Measurements from ENCODE around the gene MEGF6.

MEGF6 gene

DNA sequence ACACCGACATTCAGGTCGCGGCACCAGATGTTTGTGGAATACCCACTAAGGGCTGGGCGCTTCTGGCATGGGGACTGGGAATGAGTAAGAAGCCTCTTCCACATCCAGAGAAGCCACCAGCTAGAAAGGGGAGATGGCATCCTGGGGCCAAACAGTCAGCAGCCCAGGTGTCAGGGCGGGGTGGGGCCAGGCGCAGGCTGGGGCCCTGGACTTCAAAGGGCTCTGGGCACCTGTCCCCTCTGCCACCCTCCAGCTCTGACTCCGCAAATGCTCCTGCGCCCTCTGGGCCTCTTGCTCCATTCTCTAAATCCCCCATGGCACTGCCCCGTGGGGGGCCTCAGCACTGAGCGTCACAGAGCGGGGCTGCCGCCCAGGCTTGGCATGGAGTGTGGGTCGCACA lies 70.4 kb downstream of the MEGF6 start:
- TF ChIP-seq, protein P1, sequence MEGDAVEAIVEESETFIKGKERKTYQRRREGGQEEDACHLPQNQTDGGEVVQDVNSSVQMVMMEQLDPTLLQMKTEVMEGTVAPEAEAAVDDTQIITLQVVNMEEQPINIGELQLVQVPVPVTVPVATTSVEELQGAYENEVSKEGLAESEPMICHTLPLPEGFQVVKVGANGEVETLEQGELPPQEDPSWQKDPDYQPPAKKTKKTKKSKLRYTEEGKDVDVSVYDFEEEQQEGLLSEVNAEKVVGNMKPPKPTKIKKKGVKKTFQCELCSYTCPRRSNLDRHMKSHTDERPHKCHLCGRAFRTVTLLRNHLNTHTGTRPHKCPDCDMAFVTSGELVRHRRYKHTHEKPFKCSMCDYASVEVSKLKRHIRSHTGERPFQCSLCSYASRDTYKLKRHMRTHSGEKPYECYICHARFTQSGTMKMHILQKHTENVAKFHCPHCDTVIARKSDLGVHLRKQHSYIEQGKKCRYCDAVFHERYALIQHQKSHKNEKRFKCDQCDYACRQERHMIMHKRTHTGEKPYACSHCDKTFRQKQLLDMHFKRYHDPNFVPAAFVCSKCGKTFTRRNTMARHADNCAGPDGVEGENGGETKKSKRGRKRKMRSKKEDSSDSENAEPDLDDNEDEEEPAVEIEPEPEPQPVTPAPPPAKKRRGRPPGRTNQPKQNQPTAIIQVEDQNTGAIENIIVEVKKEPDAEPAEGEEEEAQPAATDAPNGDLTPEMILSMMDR (IDR thresholded peaks at IDR 0.05; ENCODE audit: insufficient read depth, low read length, missing control alignments), result no peak
- CTCF ChIA-PET, result no interaction called here
- H3K4me3 ChIP-seq (ENCODE audit: low read depth, low read length), result no peak overlapping the region
- DNase-seq (ENCODE audit: low read depth, low spot score), result no peak
- POLR2A ChIA-PET, result no interaction called here

GRCh38 chr1:3539707-3540425 lies 71.4 kb downstream of the MEGF6 start:
- ChIA-PET POLR2A (no interaction called here), CTCF (interaction anchor here (0.9 to 1.5 kb wide), 4 partner anchors 21 to 77 kb away, joined by 3 to 4 read pairs (median 3); no protein-coding TSS in a partner anchor)
- DNase-seq (ENCODE audit: low read depth, low spot score), result no peak
- no peak overlapping the region for H3K4me3 ChIP-seq (ENCODE audit: low read depth, low read length)
- TF ChIP-seq, protein P1 (IDR thresholded peaks at IDR 0.05; ENCODE audit: insufficient read depth, low read length, missing control alignments), result no peak

DNA sequence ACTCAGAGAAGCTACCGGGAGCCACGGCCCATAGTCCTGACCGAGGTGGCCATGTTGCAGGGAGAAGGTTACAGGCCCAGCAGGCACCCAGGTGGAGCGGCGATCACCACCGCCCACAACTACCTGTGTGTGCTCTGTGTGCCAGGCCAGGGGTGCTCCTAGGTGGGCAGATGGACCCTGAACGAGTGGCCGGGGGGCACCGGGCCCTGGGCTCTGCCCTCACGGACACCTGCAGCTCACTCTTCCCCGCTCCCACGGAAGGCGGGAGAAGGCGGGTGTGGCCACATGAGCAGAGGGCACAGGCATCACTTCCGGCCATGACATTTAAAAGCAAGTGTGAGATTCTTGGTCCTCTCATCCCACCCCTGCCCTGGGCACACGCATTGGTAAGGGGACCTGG lies 73.9 kb downstream of the MEGF6 start:
- POLR2A ChIA-PET, result no interaction called here
- CTCF ChIA-PET, result interaction anchor here (2.1 kb wide), 1 partner anchor 82 kb away, joined by 8 read pairs; no protein-coding TSS in a partner anchor
- no peak for DNase-seq (ENCODE audit: low read depth, low spot score)
- TF ChIP-seq, protein P1 (IDR thresholded peaks at IDR 0.05; ENCODE audit: insufficient read depth, low read length, missing control alignments), result no peak
- no peak overlapping the region for H3K4me3 ChIP-seq (ENCODE audit: low read depth, low read length)

DNA sequence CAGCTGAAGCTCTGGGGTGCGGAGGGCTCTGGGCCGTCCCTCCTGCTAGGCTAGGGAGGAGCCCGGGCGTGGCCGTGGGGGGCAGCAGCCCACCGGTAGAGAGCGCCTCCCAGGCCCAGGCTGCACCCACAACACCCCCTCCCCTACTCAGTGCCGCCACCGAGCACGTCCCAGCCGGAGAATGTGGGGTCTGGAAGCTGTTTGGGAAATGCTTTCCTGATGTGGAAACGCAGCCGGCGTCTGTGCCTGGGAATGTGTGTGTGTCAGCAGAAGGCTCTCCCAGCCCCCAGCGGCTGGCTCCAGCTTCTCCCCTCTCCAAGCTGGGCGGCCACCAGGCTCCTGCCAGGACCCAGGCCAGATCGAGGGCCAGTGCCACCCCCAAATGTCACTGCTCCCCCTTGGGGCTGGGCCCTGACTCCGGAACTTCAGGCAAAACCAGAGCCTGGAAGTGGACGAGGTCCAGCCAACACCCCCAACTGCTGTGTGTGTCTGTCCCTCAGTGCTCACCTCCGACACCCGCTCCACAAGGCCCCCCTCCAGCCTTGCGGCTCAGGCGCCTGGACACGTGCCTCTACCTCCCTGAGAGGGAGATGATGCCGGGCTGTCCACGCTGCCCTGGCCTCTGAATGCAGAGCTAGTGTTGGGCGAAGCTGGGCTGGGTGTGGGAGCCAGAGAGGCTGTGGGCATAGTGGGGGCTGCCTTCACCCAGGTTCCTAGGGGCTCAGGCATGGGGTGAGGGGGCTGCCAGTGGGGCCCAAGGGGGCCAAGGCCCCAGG lies 74.7 kb downstream of the MEGF6 start:
- TF ChIP-seq, protein P1 (IDR thresholded peaks at IDR 0.05; ENCODE audit: insufficient read depth, low read length, missing control alignments), result no peak
- ChIA-PET CTCF (interaction anchor here (2.1 kb wide), 1 partner anchor 82 kb away, joined by 8 read pairs; no protein-coding TSS in a partner anchor), POLR2A (no interaction called here)
- no peak for DNase-seq (ENCODE audit: low read depth, low spot score)
- no peak overlapping the region for H3K4me3 ChIP-seq (ENCODE audit: low read depth, low read length)

- CTCF ChIA-PET, result no interaction called here
Measured at GRCh38 chr1:3535732-3536131, 75.6 kb downstream of the MEGF6 start.

More at GRCh38 chr1:3535732-3536131, 75.6 kb downstream of the MEGF6 start:
- DNase-seq (ENCODE audit: low read depth, low spot score), result no peak
- H3K4me3 ChIP-seq (ENCODE audit: low read depth, low read length), result no peak overlapping the region
- TF ChIP-seq, protein P1 (IDR thresholded peaks at IDR 0.05; ENCODE audit: insufficient read depth, low read length, missing control alignments), result no peak
- POLR2A ChIA-PET, result no interaction called here

All from AG04449 (cell line).